ENCODE results near the gene HMOX1.

The HMOX1 gene

DNA sequence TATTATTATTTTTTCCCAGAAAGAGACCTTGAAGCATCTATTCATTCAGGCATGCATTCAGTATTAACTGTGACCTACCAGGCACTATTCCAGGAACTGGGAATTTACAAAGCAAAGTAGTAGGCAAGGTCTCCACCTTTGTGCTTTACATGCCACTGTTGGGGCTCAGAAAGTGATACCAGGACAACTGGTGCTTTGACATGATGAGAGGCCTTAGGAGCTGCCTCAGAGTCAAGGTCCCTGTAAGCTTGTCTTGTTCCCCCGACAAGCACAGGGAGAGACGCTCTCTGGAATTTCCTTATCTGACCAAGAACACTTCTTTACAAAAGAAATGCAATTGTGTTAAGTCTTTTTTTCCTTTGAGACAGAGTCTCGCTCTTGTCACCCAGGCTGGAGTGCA is 2.3 kb upstream of the HMOX1 start:
- H3K4me2 ChIP-seq (ENCODE audit: low read length) = no peak overlapping the region
- H3K4me1 ChIP-seq = peaks cover 3% of the 10 kb centered on the region
- no peak for TF ChIP-seq CTCF (IDR thresholded peaks at IDR 0.05)

GRCh38 chr22:35379146-35379993 is 1.5 kb upstream of the HMOX1 start:
- no peak overlapping the region for H3K27ac ChIP-seq
- no peaks in the 10 kb centered on the region for H3K79me2 ChIP-seq

More for the DNA sequence above, 2.3 kb upstream of the HMOX1 start:
- H3K9me3 ChIP-seq (ENCODE audit: control insufficient read depth, low read length) = no peaks in the 10 kb centered on the region
- no peak overlapping the region for H3K4me3 ChIP-seq (ENCODE audit: low read depth, low read length)
- H3K79me2 ChIP-seq = no peaks in the 10 kb centered on the region
- no peak overlapping the region for H2AFZ ChIP-seq
- H3K9ac ChIP-seq = no peak overlapping the region
- H3K27me3 ChIP-seq (ENCODE audit: control insufficient read depth, insufficient read depth, low read length) = no peaks in the 10 kb centered on the region
- H3K36me3 ChIP-seq (ENCODE audit: control insufficient read depth, insufficient read depth, low read length) = no peaks in the 10 kb centered on the region
- no peak overlapping the region for H3K27ac ChIP-seq

DNA sequence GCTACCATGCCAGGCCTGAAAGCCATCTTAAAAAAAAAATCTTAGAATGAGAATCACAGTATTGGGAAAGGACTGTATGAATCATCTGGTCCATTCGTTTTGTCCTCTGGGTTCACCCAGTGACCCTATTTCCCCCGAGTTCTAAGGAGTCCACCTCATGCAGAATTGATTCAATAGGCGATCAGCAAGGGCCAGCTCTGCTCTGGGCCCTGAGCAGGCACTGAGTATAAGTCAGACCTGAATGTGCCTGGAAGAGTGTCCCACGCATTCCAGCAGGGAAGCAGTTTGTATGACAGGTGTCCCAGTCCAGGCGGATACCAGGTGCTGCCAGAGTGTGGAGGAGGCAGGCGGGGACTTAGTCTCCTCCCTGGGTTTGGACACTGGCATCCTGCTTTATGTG is 883 bp upstream of the HMOX1 start:
- no peak for TF ChIP-seq CTCF (IDR thresholded peaks at IDR 0.05)
- Histone ChIP-seq H3K4me1 (peaks cover 3% of the 10 kb centered on the region), H2AFZ (no peak overlapping the region), H3K9me3 (ENCODE audit: control insufficient read depth, low read length) (no peaks in the 10 kb centered on the region), H3K9ac (no peak overlapping the region), H3K4me3 (ENCODE audit: low read depth, low read length) (no peak overlapping the region), H3K4me2 (ENCODE audit: low read length) (no peak overlapping the region), H3K79me2 (no peaks in the 10 kb centered on the region), H3K27ac (no peak overlapping the region), H3K27me3 (ENCODE audit: control insufficient read depth, insufficient read depth, low read length) (no peaks in the 10 kb centered on the region), H3K36me3 (ENCODE audit: control insufficient read depth, insufficient read depth, low read length) (no peaks in the 10 kb centered on the region)

More at GRCh38 chr22:35379146-35379993, 1.5 kb upstream of the HMOX1 start:
- no peaks in the 10 kb centered on the region for H3K9me3 ChIP-seq (ENCODE audit: control insufficient read depth, low read length)
- no peak overlapping the region for H2AFZ ChIP-seq
- no peak for TF ChIP-seq CTCF (IDR thresholded peaks at IDR 0.05)
- no peak overlapping the region for H3K4me3 ChIP-seq (ENCODE audit: low read depth, low read length)
- no peaks in the 10 kb centered on the region for H3K36me3 ChIP-seq (ENCODE audit: control insufficient read depth, insufficient read depth, low read length)
- no peaks in the 10 kb centered on the region for H3K27me3 ChIP-seq (ENCODE audit: control insufficient read depth, insufficient read depth, low read length)
- H3K4me2 ChIP-seq (ENCODE audit: low read length) = no peak overlapping the region
- no peak overlapping the region for H3K9ac ChIP-seq
- H3K4me1 ChIP-seq = peaks cover 3% of the 10 kb centered on the region

GRCh38 chr22:35381424-35382009 is 621 bp downstream of the HMOX1 start:
- Histone ChIP-seq H3K4me1 (peaks cover 3% of the 10 kb centered on the region), H3K9ac (no peak overlapping the region)

More at GRCh38 chr22:35381424-35382009, 621 bp downstream of the HMOX1 start:
- no peak for TF ChIP-seq CTCF (IDR thresholded peaks at IDR 0.05)
- Histone ChIP-seq H3K9me3 (ENCODE audit: control insufficient read depth, low read length) (no peaks in the 10 kb centered on the region), H3K36me3 (ENCODE audit: control insufficient read depth, insufficient read depth, low read length) (no peaks in the 10 kb centered on the region), H3K79me2 (no peaks in the 10 kb centered on the region), H3K4me2 (ENCODE audit: low read length) (peak overlapping the region; percentile 73), H3K4me3 (ENCODE audit: low read depth, low read length) (peak overlapping the region; percentile 52), H2AFZ (peak overlapping the region; percentile 93), H3K27ac (peak overlapping the region; percentile 56), H3K27me3 (ENCODE audit: control insufficient read depth, insufficient read depth, low read length) (no peaks in the 10 kb centered on the region)
